B cell (primary cell): ENCODE measurements around the gene RTN4. TPM values are rescaled to one million over a fixed set of nuclear protein-coding genes. Genes with fewer than 3 reads are reported as not detected.
A peak's percentile ranks its signal among the peaks of the same experiment; 100 is the strongest.

Source experiments
- ATAC-seq: fragments of 200-7000 bp; cut with Tn5 transposase; one replicate; pipeline ENCODE4 v1.10.0; 2021; ENCODE audit warnings: low read depth, mild to moderate bottlenecking, moderate number of reproducible peaks, moderate library complexity
- CTCF ChIA-PET: fragments of 350-600 bp; sonication (Branson Sonifier 250); formaldehyde crosslinking; loops from one replicate; lab custom pipeline; 2021; ENCODE audit warnings: antibody characterized with exemption, inconsistent platforms; lab: Charles Lee
- POLR2A ChIA-PET: fragments of 350-600 bp; sonication (Branson Sonifier 250); formaldehyde crosslinking; loops from one replicate; lab custom pipeline; 2021; ENCODE audit warnings: antibody characterized with exemption; lab: Charles Lee
- DNase-seq: peaks from one replicate; pipeline ENCODE4 v3.0.0; 2013
- H2AFZ ChIP-seq: 2 replicates; pipeline ENCODE4 v1.6.1; 2012; ENCODE audit warnings: mild to moderate bottlenecking, low read depth, low read length; ENCODE audit not compliant: insufficient read depth, poor library complexity, severe bottlenecking
- H3K27ac ChIP-seq, 2 donors: 1 replicate in 1 of 2; 2 replicates in 1 of 2; pipeline ENCODE4 v1.5.1; 2012 to 2013; ENCODE audit warnings: low read length in 2 of 2, mild to moderate bottlenecking in 2 of 2, moderate library complexity in 1 of 2
- H3K27me3 ChIP-seq, 4 experiments: fragments of 200-600 bp in 1 of 4; sonication (generic) in 1 of 4; replicated peaks in 1 of 4; 1 replicate in 2 of 4; 2 replicates in 2 of 4; pipeline versions ENCODE4 v1.6.1 to v1.7.0; 2013 to 2016; ENCODE audit warnings: low read length in 3 of 4, mild to moderate bottlenecking in 2 of 4, mixed read lengths in 1 of 4, moderate library complexity in 1 of 4; ENCODE audit not compliant: insufficient read depth in 4 of 4, control insufficient read depth in 3 of 4; ENCODE audit errors: control extremely low read depth in 1 of 4
- H3K36me3 ChIP-seq, 2 experiments: replicated peaks in 1 of 2; 1 replicate in 1 of 2; 2 replicates in 1 of 2; pipeline versions ENCODE4 v1.6.1 to v1.7.1; 2013; ENCODE audit warnings: low read length in 1 of 2; ENCODE audit not compliant: insufficient read depth in 2 of 2, control insufficient read depth in 1 of 2; ENCODE audit errors: control extremely low read depth in 1 of 2, extremely low read depth in 1 of 2
- H3K4me1 ChIP-seq, 2 donors: fragments of 200-600 bp in 1 of 2; sonication (generic) in 1 of 2; 1 replicate in 1 of 2; 2 replicates in 1 of 2; pipeline versions ENCODE4 v1.5.1 to v1.6.1; 2013 to 2017; ENCODE audit warnings: low read length in 2 of 2; ENCODE audit not compliant: control insufficient read depth in 2 of 2, insufficient read depth in 2 of 2
- H3K4me2 ChIP-seq: replicated peaks from 2 replicates; pipeline ENCODE3; 2012; ENCODE audit warnings: mild to moderate bottlenecking, low read depth, low read length; ENCODE audit not compliant: poor library complexity, severe bottlenecking
- H3K4me3 ChIP-seq, 5 experiments: fragments of 200-600 bp in 1 of 5; sonication (generic) in 1 of 5; 1 replicate in 3 of 5; 2 replicates in 2 of 5; pipeline versions ENCODE4 v1.5.1 to v1.7.0; 2011 to 2016; ENCODE audit warnings: low read length in 4 of 5, mild to moderate bottlenecking in 4 of 5, low read depth in 2 of 5, control low read depth in 1 of 5, moderate library complexity in 1 of 5; ENCODE audit not compliant: insufficient read depth in 1 of 5; ENCODE audit errors: control extremely low read depth in 1 of 5, extremely low read depth in 1 of 5
- H3K79me2 ChIP-seq: fragments of 200-600 bp; sonication (generic); one replicate; pipeline ENCODE4 v1.6.0; 2016; ENCODE audit warnings: low read length; ENCODE audit not compliant: control insufficient read depth, insufficient read depth
- H3K9ac ChIP-seq: fragments of 200-600 bp; sonication (generic); 2 replicates; pipeline ENCODE4 v1.6.1; 2017; ENCODE audit warnings: mild to moderate bottlenecking, low read length, moderate library complexity
- H3K9me3 ChIP-seq, 3 donors: one replicate each; pipeline versions ENCODE4 v1.6.1 to v1.7.1; 2013; ENCODE audit warnings: low read length in 2 of 3; ENCODE audit not compliant: control insufficient read depth in 2 of 3, insufficient read depth in 1 of 3; ENCODE audit errors: control extremely low read depth in 1 of 3
- H4K20me1 ChIP-seq: 2 replicates; pipeline ENCODE4 v1.6.0; 2012; ENCODE audit warnings: mild to moderate bottlenecking, low read length; ENCODE audit not compliant: insufficient read depth, control insufficient read depth, poor library complexity, severe bottlenecking
- H3K27ac Mint-ChIP-seq: one replicate; pipeline ENCODE4 v1.8.0; 2021; ENCODE audit warnings: mixed read lengths
- H3K27me3 Mint-ChIP-seq: one replicate; pipeline ENCODE4 v1.8.0; 2021; ENCODE audit warnings: mixed read lengths
- H3K4me1 Mint-ChIP-seq: one replicate; pipeline ENCODE4 v1.8.0; 2021; ENCODE audit warnings: mixed read lengths
- H3K4me3 Mint-ChIP-seq: one replicate; pipeline ENCODE4 v1.8.0; 2021; ENCODE audit warnings: mixed read lengths
- H3K9me3 Mint-ChIP-seq: one replicate; pipeline ENCODE4 v1.8.0; 2022; ENCODE audit warnings: mixed read lengths; ENCODE audit not compliant: insufficient read depth
- EZH2 ChIP-seq: IDR thresholded peaks from 2 replicates; pipeline ENCODE4 v1.6.1; 2012; ENCODE audit warnings: borderline replicate concordance, low read depth, mild to moderate bottlenecking, moderate library complexity, low read length; ENCODE audit not compliant: insufficient read depth, poor library complexity, severe bottlenecking
- WGBS: methylation state at CpG from one replicate; pipeline ENCODE4 v1.1.5; 2013; ENCODE audit warnings: missing lambda C conversion rate; ENCODE audit not compliant: insufficient coverage; 5-methylcytosine and 5-hydroxymethylcytosine counted together
- intact Hi-C: fragments of 100-400 bp; cut with micrococcal nuclease; formaldehyde crosslinking; loops from one replicate; pipeline ENCODE4 v1.10.0; 2022
- polyA plus RNA-seq: library from polyadenylated mRNA; depleted of rRNA; stranded (reverse); fragments of >200 nt; gene quantifications from 2 replicates; pipeline ENCODE4 v1.2.3, GENCODE V29; 2012
- total RNA-seq, 2 donors: library from RNA; stranded (reverse); fragments of 120-200 nt in 1 of 2; gene quantifications; 1 replicate in 1 of 2; 2 replicates in 1 of 2; pipeline versions ENCODE4 v1.2.3 to v1.2.4, GENCODE V29; 2013 to 2022
- TF ChIP-seq, protein P1 (sequence below): fragments of 200-600 bp; IDR thresholded peaks from one replicate; pipeline ENCODE4 v1.8.0; 2022; ENCODE audit warnings: antibody characterized with exemption, mild to moderate bottlenecking

The RTN4 gene
- total and polyA plus RNA-seq, 2 donors (not counting 1 experiment from before 2014, with no cell fraction given), result 30.8 to 65.9 TPM

DNA sequence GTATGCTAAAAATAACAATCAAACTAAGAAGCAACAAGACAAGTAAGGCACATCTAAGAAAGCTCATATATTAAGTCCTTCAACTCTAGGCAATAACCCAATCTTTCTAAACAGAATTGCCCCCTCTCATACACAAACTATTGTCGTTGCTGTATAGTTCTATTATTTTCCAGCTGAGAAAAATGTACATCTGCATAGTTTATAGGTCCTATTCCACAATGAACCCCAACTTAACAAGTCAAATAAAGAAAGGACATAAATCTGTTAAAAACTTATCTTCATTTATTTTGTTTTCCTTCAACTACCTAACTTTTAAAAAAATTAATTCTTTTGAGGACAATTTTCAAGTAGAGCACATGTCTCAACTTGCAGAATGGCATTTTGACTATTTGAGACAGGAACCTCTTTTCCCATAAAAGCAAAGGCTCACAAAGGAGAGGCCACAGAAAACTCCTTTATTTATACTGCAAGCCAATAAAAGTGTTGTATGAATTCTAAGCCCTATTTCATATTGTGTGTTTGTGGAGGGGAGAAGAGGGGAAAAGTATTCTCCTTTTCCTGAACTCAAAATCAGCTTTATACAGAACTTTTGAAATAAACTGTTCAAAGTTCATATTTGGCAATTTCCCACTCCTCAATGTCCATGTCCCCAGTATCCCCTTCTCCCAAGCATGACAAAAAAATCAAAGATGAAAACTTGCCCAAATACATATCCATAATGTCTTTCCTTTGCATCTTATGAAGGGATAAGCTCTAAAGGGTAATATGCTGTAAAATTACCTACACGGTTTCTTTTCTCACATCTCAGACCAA is 37.4 kb downstream of the RTN4 start:
- H3K9me3 ChIP-seq, result no peaks in the 10 kb centered on the region
- peaks cover 2% of the 10 kb centered on the region for H4K20me1 ChIP-seq
- no peak for TF ChIP-seq EZH2
- TF ChIP-seq, protein P1, sequence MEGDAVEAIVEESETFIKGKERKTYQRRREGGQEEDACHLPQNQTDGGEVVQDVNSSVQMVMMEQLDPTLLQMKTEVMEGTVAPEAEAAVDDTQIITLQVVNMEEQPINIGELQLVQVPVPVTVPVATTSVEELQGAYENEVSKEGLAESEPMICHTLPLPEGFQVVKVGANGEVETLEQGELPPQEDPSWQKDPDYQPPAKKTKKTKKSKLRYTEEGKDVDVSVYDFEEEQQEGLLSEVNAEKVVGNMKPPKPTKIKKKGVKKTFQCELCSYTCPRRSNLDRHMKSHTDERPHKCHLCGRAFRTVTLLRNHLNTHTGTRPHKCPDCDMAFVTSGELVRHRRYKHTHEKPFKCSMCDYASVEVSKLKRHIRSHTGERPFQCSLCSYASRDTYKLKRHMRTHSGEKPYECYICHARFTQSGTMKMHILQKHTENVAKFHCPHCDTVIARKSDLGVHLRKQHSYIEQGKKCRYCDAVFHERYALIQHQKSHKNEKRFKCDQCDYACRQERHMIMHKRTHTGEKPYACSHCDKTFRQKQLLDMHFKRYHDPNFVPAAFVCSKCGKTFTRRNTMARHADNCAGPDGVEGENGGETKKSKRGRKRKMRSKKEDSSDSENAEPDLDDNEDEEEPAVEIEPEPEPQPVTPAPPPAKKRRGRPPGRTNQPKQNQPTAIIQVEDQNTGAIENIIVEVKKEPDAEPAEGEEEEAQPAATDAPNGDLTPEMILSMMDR, result no peak
- no peak overlapping the region for H3K27ac ChIP-seq
- CTCF ChIA-PET, result interaction anchor here (0.6 to 14.5 kb wide), 6 partner anchors 33 to 308 kb away, joined by 3 to 190 read pairs (median 3); no protein-coding TSS in a partner anchor
- Mint-ChIP-seq H3K4me3 (no peak overlapping the region), H3K9me3 (no peaks in the 10 kb centered on the region), H3K27me3 (no peaks in the 10 kb centered on the region), H3K27ac (peak overlapping the region; percentile 10), H3K4me1 (peaks cover 46% of the 10 kb centered on the region)
- ATAC-seq (no peak), DNase-seq (no peak)
- H2AFZ ChIP-seq, result no peak overlapping the region
- peaks cover 0 to 3% of the 10 kb centered on the region in 2 experiments for H3K36me3 ChIP-seq
- intact Hi-C loops, result loop anchor here (5.0 kb wide), 1 partner anchor 419 kb away; no protein-coding TSS in a partner anchor
- H3K79me2 ChIP-seq, result peaks cover 100% of the 10 kb centered on the region
- no peaks in the 10 kb centered on the region for H3K27me3 ChIP-seq
- H3K9ac ChIP-seq, result no peak overlapping the region
- POLR2A ChIA-PET, result interaction anchor here (0.5 to 1.5 kb wide), 4 partner anchors 34 to 139 kb away, joined by 3 to 6 read pairs (median 5); no protein-coding TSS in a partner anchor
- H3K4me3 ChIP-seq, result no peak overlapping the region
- no peak overlapping the region for H3K4me2 ChIP-seq
- no CpG with 5 or more reads among the region's 2 CpGs for WGBS
- peaks cover 10 to 29% of the 10 kb centered on the region in 2 donors for H3K4me1 ChIP-seq
